WTC11 (cell line): ENCODE data around the gene TMCC1. TPM values are rescaled to one million over a fixed set of nuclear protein-coding genes. Genes with fewer than 3 reads are reported as not detected.

ENCODE experiments used
- ATAC-seq: fragments of 200-7000 bp; cut with Tn5 transposase; 2 replicates; pipeline ENCODE4 v1.10.0; 2021; ENCODE audit warnings: mild to moderate bottlenecking, moderate library complexity
- CTCF ChIA-PET: fragments of 300-600 bp; sonication (Branson Sonifier 250); formaldehyde crosslinking; loops from one replicate; lab custom pipeline; 2021; ENCODE audit warnings: antibody characterized with exemption; lab: Charles Lee
- POLR2A ChIA-PET: fragments of 350-600 bp; sonication (Branson Sonifier 250); formaldehyde crosslinking; loops from one replicate; lab custom pipeline; 2021; ENCODE audit warnings: antibody characterized with exemption; lab: Charles Lee
- DNase-seq: peaks from one replicate; pipeline ENCODE4 v3.0.0; 2021; ENCODE audit warnings: low spot score
- H3K27ac Mint-ChIP-seq: 2 replicates; pipeline ENCODE4 v1.8.0; 2021; ENCODE audit warnings: mixed read lengths
- H3K27me3 Mint-ChIP-seq: 2 replicates; pipeline ENCODE4 v1.8.0; 2021; ENCODE audit warnings: low read depth, mild to moderate bottlenecking, moderate library complexity, mixed read lengths
- H3K36me3 Mint-ChIP-seq: 2 replicates; pipeline ENCODE4 v1.8.0; 2021; ENCODE audit warnings: mixed read lengths
- H3K4me1 Mint-ChIP-seq: 2 replicates; pipeline ENCODE4 v1.8.0; 2022; ENCODE audit warnings: mixed read lengths
- H3K4me3 Mint-ChIP-seq: 2 replicates; pipeline ENCODE4 v1.8.0; 2021; ENCODE audit warnings: mild to moderate bottlenecking, moderate library complexity, mixed read lengths
- H3K9me3 Mint-ChIP-seq: 2 replicates; pipeline ENCODE4 v1.8.0; 2021; ENCODE audit warnings: mixed read lengths
- ARID4B ChIP-seq: sonication (generic); formaldehyde crosslinking; IDR thresholded peaks from 2 replicates; pipeline ENCODE4 v1.8.0; 2023; ENCODE audit warnings: missing genetic modification reagents, mild to moderate bottlenecking, borderline replicate concordance
- ATF1 ChIP-seq: sonication (generic); formaldehyde crosslinking; IDR thresholded peaks from 2 replicates; pipeline ENCODE4 v1.8.1; 2023; ENCODE audit warnings: mild to moderate bottlenecking, moderate library complexity, missing genetic modification reagents
- ATF2 ChIP-seq: sonication (generic); formaldehyde crosslinking; IDR thresholded peaks from 2 replicates; pipeline ENCODE4 v1.8.1; 2022; ENCODE audit warnings: low read depth, missing genetic modification reagents, borderline replicate concordance
- CBFB ChIP-seq: sonication (generic); formaldehyde crosslinking; IDR thresholded peaks from 2 replicates; pipeline ENCODE4 v1.8.1; 2022; ENCODE audit warnings: mild to moderate bottlenecking, low read depth, missing genetic modification reagents
- ELF4 ChIP-seq: sonication (generic); formaldehyde crosslinking; IDR thresholded peaks from 2 replicates; pipeline ENCODE4 v1.8.1; 2022; ENCODE audit warnings: low read depth, mild to moderate bottlenecking, moderate library complexity, missing genetic modification reagents
- ERG ChIP-seq: fragments of 250-450 bp; sonication (Bioruptor Pico); IDR thresholded peaks from 2 replicates; pipeline ENCODE4 v1.8.0; 2021; ENCODE audit warnings: mild to moderate bottlenecking
- ESRRA ChIP-seq: sonication (generic); formaldehyde crosslinking; IDR thresholded peaks from 2 replicates; pipeline ENCODE4 v1.8.1; 2022; ENCODE audit warnings: mild to moderate bottlenecking, missing genetic modification reagents, borderline replicate concordance
- FOXJ3 ChIP-seq: sonication (generic); formaldehyde crosslinking; IDR thresholded peaks from 2 replicates; pipeline ENCODE4 v1.9.0; 2021; ENCODE audit warnings: missing genetic modification reagents, mild to moderate bottlenecking, borderline replicate concordance
- FOXK1 ChIP-seq: sonication (generic); formaldehyde crosslinking; IDR thresholded peaks from 2 replicates; pipeline ENCODE4 v1.8.0; 2022; ENCODE audit warnings: mild to moderate bottlenecking, moderate library complexity, missing genetic modification reagents
- GRHL2 ChIP-seq: fragments of 250-450 bp; sonication (Bioruptor Pico); IDR thresholded peaks from 2 replicates; pipeline ENCODE4 v1.8.0; 2022; ENCODE audit warnings: mild to moderate bottlenecking, moderate library complexity; ENCODE audit not compliant: insufficient replicate concordance, severe bottlenecking
- NFATC4 ChIP-seq: fragments of 250-450 bp; sonication (Bioruptor Pico); IDR thresholded peaks from 2 replicates; pipeline ENCODE4 v1.9.0; 2021; ENCODE audit warnings: mild to moderate bottlenecking
- NFYB ChIP-seq: sonication (generic); formaldehyde crosslinking; conservative IDR thresholded peaks from 2 replicates; pipeline ENCODE4 v1.8.0; 2022; ENCODE audit warnings: low read depth, missing genetic modification reagents
- PREB ChIP-seq: sonication (generic); formaldehyde crosslinking; IDR thresholded peaks from 2 replicates; pipeline ENCODE4 v1.8.1; 2022; ENCODE audit warnings: mild to moderate bottlenecking, missing genetic modification reagents, moderate library complexity, borderline replicate concordance
- TCF7 ChIP-seq: sonication (generic); formaldehyde crosslinking; IDR thresholded peaks from 2 replicates; pipeline ENCODE4 v1.8.0; 2022; ENCODE audit warnings: mild to moderate bottlenecking, low read depth, missing genetic modification reagents, moderate library complexity
- TEAD4 ChIP-seq: sonication (generic); formaldehyde crosslinking; IDR thresholded peaks from 2 replicates; pipeline ENCODE4 v1.8.0; 2022; ENCODE audit warnings: mild to moderate bottlenecking, missing genetic modification reagents
- USF1 ChIP-seq: sonication (generic); formaldehyde crosslinking; IDR thresholded peaks from 2 replicates; pipeline ENCODE4 v1.8.0; 2022; ENCODE audit warnings: mild to moderate bottlenecking, missing genetic modification reagents
- ZNF512 ChIP-seq: sonication (generic); formaldehyde crosslinking; IDR thresholded peaks from 2 replicates; pipeline ENCODE4 v1.8.1; 2022; ENCODE audit warnings: missing genetic modification reagents, borderline replicate concordance
- ZNF671 ChIP-seq: fragments of 250-450 bp; sonication (Bioruptor Pico); IDR thresholded peaks from 2 replicates; pipeline ENCODE4 v1.8.0; 2021; ENCODE audit warnings: mild to moderate bottlenecking
- total RNA-seq: library from RNA; stranded (reverse); gene quantifications from 3 replicates; pipeline ENCODE4 v1.2.3, GENCODE V29; 2021

TMCC1 gene
- total RNA-seq, 1 experiment from 2014 or later, result 29.3 TPM

- Mint-ChIP-seq H3K4me3 (no peak overlapping the region), H3K27me3 (no peaks in the 10 kb centered on the region), H3K36me3 (no peaks in the 10 kb centered on the region), H3K9me3 (no peaks in the 10 kb centered on the region), H3K27ac (0 out of 2 replicates have a peak overlapping the region, but pooled peaks have one; percentile 32), H3K4me1 (peaks cover 18% of the 10 kb centered on the region)
- ATAC-seq (no peak), DNase-seq (no peak)
- TF ChIP-seq CBFB (CRISPR knock-in tag), result no peak
- no peak for TF ChIP-seq ELF4 (CRISPR knock-in tag)
- TF ChIP-seq FOXK1 (CRISPR knock-in tag), result no peak
- no peak for TF ChIP-seq NFYB (CRISPR knock-in tag)
- no peak for TF ChIP-seq PREB (CRISPR knock-in tag)
- no peak for TF ChIP-seq ZNF671 (CRISPR knock-in tag)
- no peak for TF ChIP-seq USF1 (CRISPR knock-in tag)
- TF ChIP-seq TCF7 (CRISPR knock-in tag), result no peak
- no peak for TF ChIP-seq ZNF512 (CRISPR knock-in tag)
- no peak for TF ChIP-seq ATF1 (CRISPR knock-in tag)
- TF ChIP-seq NFATC4, result no peak
- no peak for TF ChIP-seq ATF2
- TF ChIP-seq ERG, result no peak
- no peak for TF ChIP-seq FOXJ3
- TF ChIP-seq TEAD4 (CRISPR knock-in tag), result no peak
- no peak for TF ChIP-seq ARID4B
- TF ChIP-seq GRHL2 (CRISPR knock-in tag), result no peak
- no peak for TF ChIP-seq ESRRA (CRISPR knock-in tag)
- ChIA-PET CTCF (interaction anchor here (0.6 to 0.7 kb wide), 2 partner anchors 137 to 245 kb away, joined by 4 to 5 read pairs; no protein-coding TSS in a partner anchor), POLR2A (no interaction called here)
These were observed 157.9 kb downstream of the TMCC1 start for GRCh38 chr3:129735638-129736037.
